ENCODE results near the gene IFI27L1.

DNA sequence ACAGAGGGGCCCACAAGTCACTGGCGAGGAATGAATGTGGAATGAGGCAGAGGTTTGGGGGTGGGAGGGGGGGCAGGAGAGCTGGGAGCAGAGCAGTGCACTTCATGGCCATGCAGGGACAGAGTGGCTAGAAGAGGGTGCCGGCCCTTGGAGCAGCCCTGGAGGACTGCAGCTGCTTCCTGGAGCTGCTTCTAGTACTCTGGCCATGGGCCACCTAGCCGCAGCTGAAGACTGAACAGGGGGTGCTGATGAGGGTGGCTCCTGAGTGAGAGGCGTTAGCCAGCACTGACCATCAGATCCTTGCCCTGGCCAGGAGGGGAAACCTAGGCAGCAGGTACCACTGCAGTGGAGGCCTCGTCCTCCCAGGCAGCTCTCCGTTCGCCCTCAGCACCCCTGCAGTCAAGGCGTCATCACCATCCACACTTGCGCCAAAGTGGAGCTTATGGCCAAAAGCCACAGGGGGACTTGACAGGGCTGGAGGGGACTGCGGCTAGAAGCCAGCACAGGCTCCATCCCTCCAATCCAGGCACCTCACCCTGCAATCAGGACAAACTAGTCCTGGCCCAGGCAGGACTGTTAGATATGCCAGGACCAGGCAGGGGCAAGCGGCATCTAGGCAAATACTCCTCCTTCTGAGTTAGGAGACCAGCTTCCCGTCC, 38.5 kb upstream of the IFI27L1 start:
- TF ChIP-seq, protein P1, sequence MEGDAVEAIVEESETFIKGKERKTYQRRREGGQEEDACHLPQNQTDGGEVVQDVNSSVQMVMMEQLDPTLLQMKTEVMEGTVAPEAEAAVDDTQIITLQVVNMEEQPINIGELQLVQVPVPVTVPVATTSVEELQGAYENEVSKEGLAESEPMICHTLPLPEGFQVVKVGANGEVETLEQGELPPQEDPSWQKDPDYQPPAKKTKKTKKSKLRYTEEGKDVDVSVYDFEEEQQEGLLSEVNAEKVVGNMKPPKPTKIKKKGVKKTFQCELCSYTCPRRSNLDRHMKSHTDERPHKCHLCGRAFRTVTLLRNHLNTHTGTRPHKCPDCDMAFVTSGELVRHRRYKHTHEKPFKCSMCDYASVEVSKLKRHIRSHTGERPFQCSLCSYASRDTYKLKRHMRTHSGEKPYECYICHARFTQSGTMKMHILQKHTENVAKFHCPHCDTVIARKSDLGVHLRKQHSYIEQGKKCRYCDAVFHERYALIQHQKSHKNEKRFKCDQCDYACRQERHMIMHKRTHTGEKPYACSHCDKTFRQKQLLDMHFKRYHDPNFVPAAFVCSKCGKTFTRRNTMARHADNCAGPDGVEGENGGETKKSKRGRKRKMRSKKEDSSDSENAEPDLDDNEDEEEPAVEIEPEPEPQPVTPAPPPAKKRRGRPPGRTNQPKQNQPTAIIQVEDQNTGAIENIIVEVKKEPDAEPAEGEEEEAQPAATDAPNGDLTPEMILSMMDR (conservative IDR thresholded peaks at IDR 0.05; ENCODE audit: low read depth in 2 of 2): no peak
- TF ChIP-seq, protein P2, sequence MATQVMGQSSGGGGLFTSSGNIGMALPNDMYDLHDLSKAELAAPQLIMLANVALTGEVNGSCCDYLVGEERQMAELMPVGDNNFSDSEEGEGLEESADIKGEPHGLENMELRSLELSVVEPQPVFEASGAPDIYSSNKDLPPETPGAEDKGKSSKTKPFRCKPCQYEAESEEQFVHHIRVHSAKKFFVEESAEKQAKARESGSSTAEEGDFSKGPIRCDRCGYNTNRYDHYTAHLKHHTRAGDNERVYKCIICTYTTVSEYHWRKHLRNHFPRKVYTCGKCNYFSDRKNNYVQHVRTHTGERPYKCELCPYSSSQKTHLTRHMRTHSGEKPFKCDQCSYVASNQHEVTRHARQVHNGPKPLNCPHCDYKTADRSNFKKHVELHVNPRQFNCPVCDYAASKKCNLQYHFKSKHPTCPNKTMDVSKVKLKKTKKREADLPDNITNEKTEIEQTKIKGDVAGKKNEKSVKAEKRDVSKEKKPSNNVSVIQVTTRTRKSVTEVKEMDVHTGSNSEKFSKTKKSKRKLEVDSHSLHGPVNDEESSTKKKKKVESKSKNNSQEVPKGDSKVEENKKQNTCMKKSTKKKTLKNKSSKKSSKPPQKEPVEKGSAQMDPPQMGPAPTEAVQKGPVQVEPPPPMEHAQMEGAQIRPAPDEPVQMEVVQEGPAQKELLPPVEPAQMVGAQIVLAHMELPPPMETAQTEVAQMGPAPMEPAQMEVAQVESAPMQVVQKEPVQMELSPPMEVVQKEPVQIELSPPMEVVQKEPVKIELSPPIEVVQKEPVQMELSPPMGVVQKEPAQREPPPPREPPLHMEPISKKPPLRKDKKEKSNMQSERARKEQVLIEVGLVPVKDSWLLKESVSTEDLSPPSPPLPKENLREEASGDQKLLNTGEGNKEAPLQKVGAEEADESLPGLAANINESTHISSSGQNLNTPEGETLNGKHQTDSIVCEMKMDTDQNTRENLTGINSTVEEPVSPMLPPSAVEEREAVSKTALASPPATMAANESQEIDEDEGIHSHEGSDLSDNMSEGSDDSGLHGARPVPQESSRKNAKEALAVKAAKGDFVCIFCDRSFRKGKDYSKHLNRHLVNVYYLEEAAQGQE (IDR thresholded peaks at IDR 0.05; ENCODE audit: unreplicated experiment): no peak
- no peak for TF ChIP-seq STAT1 (IDR thresholded peaks at IDR 0.05; ENCODE audit: unreplicated experiment)
- TF ChIP-seq NANOG (IDR thresholded peaks at IDR 0.05; ENCODE audit: borderline replicate concordance): no peak
- no peak for TF ChIP-seq EZH2phosphoT487 (IDR thresholded peaks at IDR 0.05; ENCODE audit: unreplicated experiment)
- no peak for TF ChIP-seq CREB1 (CRISPR knock-in tag; IDR thresholded peaks at IDR 0.05; ENCODE audit: low read depth)
- no peak for TF ChIP-seq POLR2AphosphoS5 (IDR thresholded peaks at IDR 0.05; ENCODE audit: low read depth)
- TF ChIP-seq EZH2 (IDR thresholded peaks at IDR 0.05; ENCODE audit: low read depth, unreplicated experiment): no peak
- no peak for TF ChIP-seq JUNB (IDR thresholded peaks at IDR 0.05; ENCODE audit: unreplicated experiment)
- TF ChIP-seq ZNF114 (CRISPR knock-in tag; IDR thresholded peaks at IDR 0.05): no peak
- TF ChIP-seq, protein P3, sequence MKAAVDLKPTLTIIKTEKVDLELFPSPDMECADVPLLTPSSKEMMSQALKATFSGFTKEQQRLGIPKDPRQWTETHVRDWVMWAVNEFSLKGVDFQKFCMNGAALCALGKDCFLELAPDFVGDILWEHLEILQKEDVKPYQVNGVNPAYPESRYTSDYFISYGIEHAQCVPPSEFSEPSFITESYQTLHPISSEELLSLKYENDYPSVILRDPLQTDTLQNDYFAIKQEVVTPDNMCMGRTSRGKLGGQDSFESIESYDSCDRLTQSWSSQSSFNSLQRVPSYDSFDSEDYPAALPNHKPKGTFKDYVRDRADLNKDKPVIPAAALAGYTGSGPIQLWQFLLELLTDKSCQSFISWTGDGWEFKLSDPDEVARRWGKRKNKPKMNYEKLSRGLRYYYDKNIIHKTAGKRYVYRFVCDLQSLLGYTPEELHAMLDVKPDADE (IDR thresholded peaks at IDR 0.05): no peak

All from GM23338 (cell line).